IMR-90 (cell line): Measurements from ENCODE around the gene FSIP1.

Source experiments
- CEBPB ChIP-seq: IDR thresholded peaks from 2 replicates; pipeline ENCODE4 v1.6.1; 2012; ENCODE audit warnings: low read depth, low read length, improper control_type of control experiment
- CTCF ChIP-seq: conservative IDR thresholded peaks from 2 replicates; pipeline ENCODE4 v1.5.1; 2012; ENCODE audit warnings: mild to moderate bottlenecking, low read depth, low read length, improper control_type of control experiment
- FOS ChIP-seq: fragments of 150-350 bp; IDR thresholded peaks from 2 replicates; pipeline ENCODE4 v1.6.1; 2016; ENCODE audit warnings: low read depth, low read length
- MAFK ChIP-seq: IDR thresholded peaks from 2 replicates; pipeline ENCODE4 v1.6.1; 2012; ENCODE audit warnings: low read depth, low read length, improper control_type of control experiment
- MAZ ChIP-seq: IDR thresholded peaks from 2 replicates; pipeline ENCODE4 v1.6.1; 2012; ENCODE audit warnings: low read depth, mild to moderate bottlenecking, low read length, improper control_type of control experiment, moderate library complexity, borderline replicate concordance
- NFE2L2 ChIP-seq: fragments of 150-350 bp; IDR thresholded peaks from 2 replicates; pipeline ENCODE4 v1.6.1; 2016; ENCODE audit warnings: low read depth, mild to moderate bottlenecking, low read length
- POLR2A ChIP-seq: IDR thresholded peaks from 2 replicates; pipeline ENCODE4 v1.6.1; 2012; ENCODE audit warnings: mild to moderate bottlenecking, low read depth, low read length
- RAD21 ChIP-seq: IDR thresholded peaks from 2 replicates; pipeline ENCODE4 v1.6.1; 2012; ENCODE audit warnings: low read length, improper control_type of control experiment
- RCOR1 ChIP-seq: IDR thresholded peaks from 2 replicates; pipeline ENCODE4 v1.6.1; 2012; ENCODE audit warnings: mild to moderate bottlenecking, low read length, improper control_type of control experiment; ENCODE audit not compliant: insufficient replicate concordance
- RFX5 ChIP-seq: IDR thresholded peaks from 2 replicates; pipeline ENCODE4 v1.8.0; 2012; ENCODE audit warnings: low read depth, mild to moderate bottlenecking, low read length, moderate library complexity
- SMC3 ChIP-seq: fragments of 150-350 bp; IDR thresholded peaks from 2 replicates; pipeline ENCODE4 v1.6.1; 2016; ENCODE audit warnings: low read depth, mild to moderate bottlenecking, antibody characterized with exemption, low read length, moderate library complexity
- USF2 ChIP-seq: fragments of 150-350 bp; IDR thresholded peaks from 2 replicates; pipeline ENCODE4 v1.6.1; 2017; ENCODE audit warnings: mild to moderate bottlenecking, antibody characterized with exemption, low read length, low read depth

- TF ChIP-seq CTCF (no peak), POLR2A (peak; percentile 72), SMC3 (no peak), FOS (no peak), MAFK (no peak), MAZ (no peak), RCOR1 (no peak), RAD21 (no peak), CEBPB (no peak), NFE2L2 (no peak), USF2 (no peak), RFX5 (no peak)
Measured at GRCh38 chr15:39596358-39597051, 186.1 kb downstream of the FSIP1 start.
